Activated CD4-positive, alpha-beta memory T cell treated with anti-CD3 and anti-CD28 coated beads, Interleukin-2, amount 10 ng/mL, durations not matched to agents 7 days and 5 days (primary cell): Measurements from ENCODE around the gene DNAJB11. TPM values are rescaled to one million over a fixed set of nuclear protein-coding genes. Genes with fewer than 3 reads are reported as not detected.

Experiments
- CTCF ChIA-PET: fragments of 350-600 bp; sonication (Branson Sonifier 250); formaldehyde crosslinking; loops from one replicate; lab custom pipeline; 2021; ENCODE audit warnings: antibody characterized with exemption, inconsistent platforms; lab: Charles Lee
- POLR2A ChIA-PET: fragments of 350-600 bp; sonication (Branson Sonifier 250); formaldehyde crosslinking; loops from one replicate; lab custom pipeline; 2021; ENCODE audit warnings: antibody characterized with exemption; lab: Charles Lee
- DNase-seq: peaks from one replicate; pipeline ENCODE4 v3.0.0-alpha.2; 2020
- H3K27ac Mint-ChIP-seq: one replicate; pipeline ENCODE4 v1.8.0; 2021; ENCODE audit warnings: mild to moderate bottlenecking, mixed read lengths
- H3K27me3 Mint-ChIP-seq: one replicate; pipeline ENCODE4 v1.8.0; 2021; ENCODE audit warnings: mixed read lengths
- H3K36me3 Mint-ChIP-seq: one replicate; pipeline ENCODE4 v1.8.0; 2021; ENCODE audit warnings: low read depth, mixed read lengths
- H3K4me1 Mint-ChIP-seq: one replicate; pipeline ENCODE4 v1.8.0; 2021; ENCODE audit warnings: mixed read lengths
- H3K4me3 Mint-ChIP-seq: one replicate; pipeline ENCODE4 v1.8.0; 2021; ENCODE audit warnings: mild to moderate bottlenecking, mixed read lengths
- H3K9me3 Mint-ChIP-seq: one replicate; pipeline ENCODE4 v1.8.0; 2021; ENCODE audit warnings: mixed read lengths
- total RNA-seq, 2 experiments: library from RNA; stranded (reverse); gene quantifications; one replicate each; pipeline ENCODE4 v1.2.3, GENCODE V29; 2021

DNAJB11 gene
- total RNA-seq, 2 experiments from 2014 or later = 50.7 to 55.7 TPM

DNA sequence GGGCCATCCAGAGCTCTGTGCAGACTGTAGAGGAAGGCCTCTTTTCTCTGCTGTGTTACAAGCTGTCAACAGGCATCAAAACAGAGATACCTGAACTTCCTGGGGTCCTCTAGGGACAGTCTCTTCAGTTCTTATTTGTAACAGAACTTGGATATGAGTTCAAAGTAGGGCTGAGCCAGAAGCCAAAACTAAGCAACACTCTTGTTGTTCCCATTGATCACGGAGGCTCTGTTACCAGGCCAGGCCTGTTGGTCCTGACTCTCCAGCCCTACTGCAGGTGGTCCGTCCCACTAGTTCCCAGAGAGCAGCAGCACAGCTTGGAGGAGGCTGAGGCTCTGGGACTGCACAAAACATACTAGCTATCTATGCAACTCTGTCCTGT lies 29.3 kb downstream of the DNAJB11 start:
- no peaks in the 10 kb centered on the region for H3K4me1 Mint-ChIP-seq
- no peak overlapping the region for H3K4me3 Mint-ChIP-seq
- ChIA-PET CTCF (interaction anchor here (1.0 to 1.3 kb wide), 3 partner anchors 10 to 17 kb away, joined by 3 to 9 read pairs (median 3); no protein-coding TSS in a partner anchor), POLR2A (interaction anchor here (1.3 kb wide), 1 partner anchor 184 kb away, joined by 3 read pairs; the partner anchor contains the start of gene EIF4A2)
- H3K27ac Mint-ChIP-seq = no peak overlapping the region
- H3K9me3 Mint-ChIP-seq = no peaks in the 10 kb centered on the region
- peaks cover 8% of the 10 kb centered on the region for H3K27me3 Mint-ChIP-seq
- H3K36me3 Mint-ChIP-seq = no peaks in the 10 kb centered on the region
- DNase-seq = no peak

DNA sequence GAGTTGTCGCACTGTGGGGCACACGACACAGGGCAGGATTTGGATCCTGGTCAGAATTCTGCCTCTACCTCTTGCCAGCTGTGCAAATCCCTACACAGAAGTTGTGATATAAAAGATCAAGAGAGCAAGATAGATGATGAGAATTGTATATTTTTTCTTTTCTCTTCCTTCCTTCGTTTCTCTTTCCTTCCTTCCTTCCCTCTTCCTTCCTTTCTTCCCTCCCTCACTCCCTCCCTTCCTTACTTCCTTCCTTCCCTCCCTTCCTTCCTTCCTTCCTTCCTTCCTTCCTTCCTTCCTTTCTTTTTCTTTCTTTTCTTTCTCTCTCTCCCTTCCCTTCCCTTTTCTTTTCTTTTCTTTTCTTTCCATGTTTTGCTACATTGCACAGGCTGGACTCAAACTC lies 30.4 kb downstream of the DNAJB11 start:
- no peak overlapping the region for H3K4me3 Mint-ChIP-seq
- no peak overlapping the region for H3K27ac Mint-ChIP-seq
- no peak for DNase-seq
- ChIA-PET POLR2A (interaction anchor here (1.3 kb wide), 1 partner anchor 183 kb away, joined by 3 read pairs; the partner anchor contains the start of gene EIF4A2), CTCF (interaction anchor here (1.0 to 1.3 kb wide), 2 partner anchors 13 to 16 kb away, joined by 3 to 9 read pairs; no protein-coding TSS in a partner anchor)
- peaks cover 10% of the 10 kb centered on the region for H3K27me3 Mint-ChIP-seq
- no peaks in the 10 kb centered on the region for H3K9me3 Mint-ChIP-seq
- H3K36me3 Mint-ChIP-seq = no peaks in the 10 kb centered on the region
- no peaks in the 10 kb centered on the region for H3K4me1 Mint-ChIP-seq

DNA sequence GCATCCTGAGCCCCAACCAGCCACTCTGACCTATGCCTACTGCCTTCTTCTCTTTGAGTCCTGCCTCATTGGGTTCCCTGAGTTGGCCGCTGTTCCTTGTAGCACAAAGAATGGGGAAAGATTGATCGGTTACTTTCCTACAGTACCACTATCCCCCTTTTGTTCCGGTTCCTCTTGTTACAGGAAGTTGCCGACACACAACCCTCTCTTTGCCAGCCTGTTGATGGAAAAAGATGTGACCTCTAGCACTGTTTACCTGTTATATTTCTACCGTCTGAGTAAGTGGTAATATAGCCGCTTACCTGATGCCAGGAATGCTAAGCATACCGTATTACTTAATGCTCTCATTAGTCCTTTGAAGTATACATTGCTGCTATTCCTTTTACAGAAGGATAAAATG lies 32.6 kb downstream of the DNAJB11 start:
- Mint-ChIP-seq H3K4me3 (no peak overlapping the region), H3K27ac (no peak overlapping the region), H3K9me3 (no peaks in the 10 kb centered on the region), H3K36me3 (no peaks in the 10 kb centered on the region), H3K4me1 (no peaks in the 10 kb centered on the region), H3K27me3 (peaks cover 10% of the 10 kb centered on the region)
- ChIA-PET CTCF (interaction anchor here (4.1 kb wide), 1 partner anchor 12 kb away, joined by 25 read pairs; no protein-coding TSS in a partner anchor), POLR2A (no interaction called here)
- no peak for DNase-seq

DNA sequence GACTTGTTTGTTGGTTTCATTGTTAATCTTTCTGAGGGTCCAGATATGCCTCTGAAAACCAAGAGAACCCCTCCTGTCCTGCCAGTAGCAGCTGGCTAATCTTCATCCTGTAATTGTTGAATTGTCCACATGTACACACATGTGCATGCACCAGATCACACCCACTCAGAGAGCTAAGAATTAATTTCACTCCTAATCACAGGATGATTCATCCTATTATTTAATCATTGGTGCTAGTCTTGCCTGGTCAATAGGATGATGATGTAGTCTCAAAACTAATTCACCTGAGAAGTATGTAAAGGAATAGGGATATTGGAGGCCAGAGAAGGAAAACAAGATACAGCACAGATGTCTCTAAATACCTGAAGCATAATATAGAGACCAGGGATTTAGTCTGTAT lies 34.6 kb downstream of the DNAJB11 start:
- ChIA-PET POLR2A (no interaction called here), CTCF (interaction anchor here (4.1 kb wide), 1 partner anchor 11 kb away, joined by 25 read pairs; no protein-coding TSS in a partner anchor)
- no peaks in the 10 kb centered on the region for H3K9me3 Mint-ChIP-seq
- no peaks in the 10 kb centered on the region for H3K36me3 Mint-ChIP-seq
- H3K27me3 Mint-ChIP-seq = peaks cover 7% of the 10 kb centered on the region
- no peak overlapping the region for H3K27ac Mint-ChIP-seq
- no peak overlapping the region for H3K4me3 Mint-ChIP-seq
- DNase-seq = no peak
- no peaks in the 10 kb centered on the region for H3K4me1 Mint-ChIP-seq

DNA sequence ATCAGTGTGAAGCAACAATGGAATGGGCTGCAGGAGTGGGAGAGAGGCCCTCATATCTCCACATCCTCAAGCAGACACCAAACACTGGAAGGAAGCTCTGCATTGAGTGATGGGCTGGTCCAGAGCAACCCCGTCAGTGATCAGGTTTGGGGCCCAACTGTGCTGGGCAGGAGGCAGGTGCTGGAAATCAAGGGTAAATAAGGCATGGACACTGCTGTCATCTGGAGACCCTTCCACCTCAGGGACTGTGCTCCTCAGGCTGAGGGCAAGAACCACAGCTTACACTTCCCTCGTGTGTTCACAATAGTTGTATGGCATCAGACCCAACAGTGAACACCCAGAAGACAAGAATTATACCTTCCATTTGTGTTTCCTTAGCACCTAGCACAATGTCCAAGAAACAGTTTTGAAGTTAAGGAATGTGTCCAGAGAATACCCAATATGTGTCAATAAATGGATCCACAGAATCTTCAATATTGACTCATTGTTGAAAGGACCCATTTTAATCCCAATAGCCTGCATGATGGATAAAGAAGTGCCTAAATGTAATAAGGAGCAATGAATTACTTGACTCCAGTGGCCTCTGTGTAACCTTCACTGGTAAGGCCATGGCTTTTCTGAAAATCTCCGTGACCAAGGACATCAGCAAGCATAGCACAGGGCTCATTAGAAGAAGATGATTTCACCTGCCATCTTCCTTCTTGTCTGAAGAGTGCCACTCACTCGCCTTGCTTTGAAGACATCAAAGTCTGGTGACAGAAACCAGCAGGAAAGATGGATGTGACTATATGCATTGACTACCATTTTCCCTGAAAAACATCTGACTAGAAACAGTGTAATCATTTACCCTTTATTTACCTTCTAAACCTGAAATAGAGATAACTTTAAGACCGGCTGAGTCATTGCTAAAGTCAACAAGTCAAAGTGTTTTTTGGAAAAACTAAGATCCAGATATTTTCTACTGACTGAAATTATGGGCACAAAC lies 35.3 kb downstream of the DNAJB11 start:
- H3K27ac Mint-ChIP-seq = no peak overlapping the region
- ChIA-PET CTCF (interaction anchor here (4.1 kb wide), 1 partner anchor 10 kb away, joined by 25 read pairs; no protein-coding TSS in a partner anchor), POLR2A (no interaction called here)
- H3K36me3 Mint-ChIP-seq = no peaks in the 10 kb centered on the region
- no peaks in the 10 kb centered on the region for H3K9me3 Mint-ChIP-seq
- DNase-seq = no peak
- no peak overlapping the region for H3K4me3 Mint-ChIP-seq
- no peaks in the 10 kb centered on the region for H3K4me1 Mint-ChIP-seq
- peaks cover 7% of the 10 kb centered on the region for H3K27me3 Mint-ChIP-seq

GRCh38 chr3:186608624-186609215 lies 38.2 kb downstream of the DNAJB11 start:
- ChIA-PET CTCF (interaction anchor here (1.9 to 2.9 kb wide), 3 partner anchors 8 to 68 kb away, joined by 5 to 25 read pairs (median 10); partner anchors contain the start of gene DNAJB11), POLR2A (no interaction called here)
- no peak for DNase-seq
- Mint-ChIP-seq H3K9me3 (no peaks in the 10 kb centered on the region), H3K27ac (no peak overlapping the region), H3K36me3 (no peaks in the 10 kb centered on the region), H3K4me1 (peaks cover 2% of the 10 kb centered on the region), H3K27me3 (peaks cover 18% of the 10 kb centered on the region), H3K4me3 (no peak overlapping the region)

DNA sequence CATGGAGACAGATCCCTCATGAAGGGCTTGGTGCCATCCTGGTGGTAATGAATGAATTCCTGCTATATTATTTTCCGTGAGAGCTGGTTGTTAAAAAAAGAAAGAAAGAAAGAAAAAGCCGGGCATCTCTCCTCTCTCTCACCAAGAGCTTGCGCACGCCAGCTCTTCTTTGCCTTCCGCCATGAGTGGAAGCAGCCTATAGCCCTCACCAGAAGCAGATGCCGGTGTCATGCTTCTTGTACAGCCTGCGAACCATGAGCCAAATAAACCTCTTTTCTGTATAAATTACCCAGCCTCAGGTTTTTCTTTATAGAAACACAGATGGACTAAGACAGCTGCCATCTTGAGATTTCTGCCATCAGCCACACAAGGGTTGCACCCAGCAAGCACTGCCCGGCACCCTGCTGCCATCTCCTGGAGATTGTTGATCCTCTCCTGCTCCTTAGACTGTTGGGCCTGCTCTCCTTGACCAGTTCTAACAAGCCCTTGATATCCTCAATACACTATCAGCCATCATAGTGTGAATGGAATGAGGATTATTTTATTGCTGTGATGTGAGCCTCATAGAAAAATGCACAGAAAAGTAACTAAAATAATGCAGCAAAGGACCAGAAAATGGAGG lies 38.8 kb downstream of the DNAJB11 start:
- peaks cover 3% of the 10 kb centered on the region for H3K4me1 Mint-ChIP-seq
- ChIA-PET CTCF (interaction anchor here (1.6 to 2.9 kb wide), 4 partner anchors 7 to 212 kb away, joined by 4 to 25 read pairs (median 8); partner anchors contain the start of gene DNAJB11), POLR2A (no interaction called here)
- no peak overlapping the region for H3K27ac Mint-ChIP-seq
- peaks cover 16% of the 10 kb centered on the region for H3K27me3 Mint-ChIP-seq
- no peak overlapping the region for H3K4me3 Mint-ChIP-seq
- H3K9me3 Mint-ChIP-seq = no peaks in the 10 kb centered on the region
- no peak for DNase-seq
- H3K36me3 Mint-ChIP-seq = no peaks in the 10 kb centered on the region

GRCh38 chr3:186612065-186612464 lies 41.5 kb downstream of the DNAJB11 start:
- Mint-ChIP-seq H3K9me3 (no peaks in the 10 kb centered on the region), H3K36me3 (no peaks in the 10 kb centered on the region), H3K27ac (no peak overlapping the region), H3K27me3 (peaks cover 20% of the 10 kb centered on the region), H3K4me3 (no peak overlapping the region), H3K4me1 (peaks cover 19% of the 10 kb centered on the region)
- ChIA-PET POLR2A (interaction anchor here (0.7 kb wide), 1 partner anchor 172 kb away, joined by 3 read pairs; no protein-coding TSS in a partner anchor), CTCF (interaction anchor here (0.9 kb wide), 1 partner anchor 28 kb away, joined by 4 read pairs; no protein-coding TSS in a partner anchor)
- DNase-seq = no peak

DNA sequence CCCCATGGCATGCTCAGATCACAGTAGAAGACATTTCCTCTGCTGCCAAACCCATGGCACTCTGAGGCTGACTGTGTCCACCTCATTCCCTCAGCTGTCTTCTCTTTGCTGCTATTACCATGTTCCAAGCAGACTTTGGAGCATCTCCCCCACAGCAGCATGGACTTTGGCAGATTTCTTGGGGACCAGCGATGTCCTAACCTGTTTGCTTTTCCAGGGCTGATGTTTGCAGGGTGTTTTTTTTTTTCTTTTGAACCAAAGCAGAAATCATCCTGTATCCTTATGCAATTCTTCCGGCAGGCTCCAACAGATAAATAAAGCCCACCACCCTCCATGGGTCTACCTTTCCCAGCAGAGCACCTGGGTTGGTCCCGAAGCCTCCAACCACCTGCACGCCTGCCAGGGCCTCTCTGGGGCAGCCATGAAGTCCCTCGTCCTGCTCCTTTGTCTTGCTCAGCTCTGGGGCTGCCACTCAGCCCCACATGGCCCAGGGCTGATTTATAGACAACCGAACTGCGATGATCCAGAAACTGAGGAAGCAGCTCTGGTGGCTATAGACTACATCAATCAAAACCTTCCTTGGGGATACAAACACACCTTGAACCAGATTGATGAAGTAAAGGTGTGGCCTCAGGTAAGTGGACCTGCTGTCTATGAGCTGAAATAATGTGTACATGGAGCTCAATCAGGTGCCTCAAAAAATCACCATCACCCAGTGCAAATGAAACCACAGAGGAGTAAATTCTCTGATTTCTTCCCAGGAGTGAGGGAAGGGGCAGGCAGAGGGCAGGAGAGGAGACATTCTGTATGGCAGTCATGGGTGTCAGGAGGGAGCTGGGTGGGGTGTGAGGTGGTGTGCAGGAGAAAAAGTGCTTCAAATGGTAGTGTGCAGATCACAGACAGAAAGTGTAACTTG lies 42.5 kb downstream of the DNAJB11 start, which contains the start of gene AHSG:
TSS of gene AHSG (plus strand) at position 340 of the 916 bp plus-strand sequence. CDS start at position 422, 82 bp downstream.
- ChIA-PET POLR2A (interaction anchor here (0.7 to 2.5 kb wide), 3 partner anchors 160 to 171 kb away, joined by 3 to 16 read pairs (median 10); partner anchors contain the start of gene EIF4A2), CTCF (interaction anchor here (0.6 to 5.4 kb wide), 10 partner anchors 8 to 630 kb away, joined by 3 to 117 read pairs (median 16); no protein-coding TSS in a partner anchor)
- Mint-ChIP-seq H3K27me3 (peaks cover 27% of the 10 kb centered on the region), H3K4me1 (peaks cover 24% of the 10 kb centered on the region), H3K4me3 (no peak within 1 kb of the TSS), H3K27ac (no peak within 1 kb of the TSS), H3K36me3 (no peaks in the 10 kb centered on the region), H3K9me3 (no peaks in the 10 kb centered on the region)
- DNase-seq = no peak

- H3K9me3 Mint-ChIP-seq = no peaks in the 10 kb centered on the region
- peaks cover 35% of the 10 kb centered on the region for H3K27me3 Mint-ChIP-seq
- no peak for DNase-seq
- H3K36me3 Mint-ChIP-seq = no peaks in the 10 kb centered on the region
- POLR2A ChIA-PET = interaction anchor here (1.0 to 3.7 kb wide), 5 partner anchors 30 to 676 kb away, joined by 3 to 27 read pairs (median 10); partner anchors contain the start of genes DNAJB11, EIF4A2 and TRA2B
- peaks cover 24% of the 10 kb centered on the region for H3K4me1 Mint-ChIP-seq
- CTCF ChIA-PET = interaction anchor here (0.6 to 5.4 kb wide), 27 partner anchors 8 to 631 kb away, joined by 3 to 117 read pairs (median 7); partner anchors contain the start of genes DNAJB11 and RPL39L
- no peak overlapping the region for H3K4me3 Mint-ChIP-seq
- H3K27ac Mint-ChIP-seq = no peak overlapping the region
Observed at GRCh38 chr3:186613637-186614265, 43.2 kb downstream of the DNAJB11 start.

GRCh38 chr3:186614266-186614596 lies 43.7 kb downstream of the DNAJB11 start:
- ChIA-PET CTCF (interaction anchor here (0.6 to 5.4 kb wide), 42 partner anchors 10 to 1308 kb away, joined by 3 to 117 read pairs (median 6); partner anchors contain the start of genes DNAJB11, RFC4 and RPL39L), POLR2A (interaction anchor here (0.8 to 3.7 kb wide), 6 partner anchors 23 to 677 kb away, joined by 3 to 27 read pairs (median 8); partner anchors contain the start of genes DNAJB11, EIF4A2 and TRA2B)
- H3K4me1 Mint-ChIP-seq = peaks cover 24% of the 10 kb centered on the region
- no peaks in the 10 kb centered on the region for H3K9me3 Mint-ChIP-seq
- no peaks in the 10 kb centered on the region for H3K36me3 Mint-ChIP-seq
- H3K27me3 Mint-ChIP-seq = peaks cover 36% of the 10 kb centered on the region
- no peak overlapping the region for H3K4me3 Mint-ChIP-seq
- DNase-seq = no peak
- H3K27ac Mint-ChIP-seq = no peak overlapping the region
